Panc1 (cell line): ENCODE measurements around the gene SPRTN. TPM values are rescaled to one million over a fixed set of nuclear protein-coding genes. Genes with fewer than 3 reads are reported as not detected.

Source experiments
- ATAC-seq: fragments of 200-7000 bp; cut with Tn5 transposase; 2 replicates; pipeline ENCODE4 v1.9.1; 2020; ENCODE audit warnings: mild to moderate bottlenecking, moderate library complexity
- BruUV-seq: library from RNA; stranded (reverse); fragments of 400-500 nt; replicated peaks from 2 replicates; lab custom pipeline; 2021; lab: Mats Ljungman, UMichigan
- CTCF ChIA-PET: fragments of 300-600 bp; sonication (Branson Sonifier 250); formaldehyde crosslinking; loops from one replicate; lab custom pipeline; 2022; ENCODE audit warnings: antibody characterized with exemption; lab: Charles Lee
- POLR2A ChIA-PET: fragments of 300-600 bp; sonication (Branson Sonifier 250); formaldehyde crosslinking; loops from one replicate; lab custom pipeline; 2022; ENCODE audit warnings: antibody characterized with exemption; lab: Charles Lee
- DNase-seq: peaks from one replicate; pipeline ENCODE4 v3.0.0-alpha.2; 2010; ENCODE audit warnings: low read depth, low spot score
- H3K27ac ChIP-seq: 2 replicates; pipeline ENCODE4 v1.5.1; 2011; ENCODE audit warnings: mild to moderate bottlenecking, low read length, inconsistent platforms
- H3K27me3 ChIP-seq: fragments of 200-500 bp; sonication (Bioruptor generic); 2 replicates; pipeline ENCODE4 v1.6.0; 2014; ENCODE audit warnings: low read length, inconsistent platforms; ENCODE audit not compliant: control insufficient read depth, insufficient read depth
- H3K36me3 ChIP-seq: fragments of 200-500 bp; sonication (Bioruptor generic); 2 replicates; pipeline ENCODE4 v1.5.1; 2014; ENCODE audit warnings: inconsistent platforms, mild to moderate bottlenecking, low read length, moderate library complexity; ENCODE audit not compliant: control insufficient read depth, insufficient read depth
- H3K4me1 ChIP-seq: 2 replicates; pipeline ENCODE4 v1.5.1; 2011; ENCODE audit warnings: inconsistent platforms, mild to moderate bottlenecking, low read length, moderate library complexity; ENCODE audit not compliant: control insufficient read depth, insufficient read depth
- H3K4me3 ChIP-seq, 2 experiments: 2 replicates each; pipeline ENCODE4 v1.5.1; 2011 to 2012; ENCODE audit warnings: low read depth in 2 of 2, low read length in 2 of 2, mild to moderate bottlenecking in 2 of 2, inconsistent platforms in 1 of 2, moderate library complexity in 1 of 2
- H3K9me3 ChIP-seq: fragments of 200-500 bp; sonication (Bioruptor generic); 2 replicates; pipeline ENCODE4 v1.5.1; 2014; ENCODE audit warnings: low read depth, mild to moderate bottlenecking, inconsistent platforms, low read length, moderate library complexity; ENCODE audit not compliant: control insufficient read depth, insufficient read depth
- CTCF ChIP-seq: fragments of 450-650 bp; IDR thresholded peaks from 2 replicates; pipeline ENCODE4 v1.5.1; 2017; ENCODE audit warnings: mild to moderate bottlenecking
- POLR2AphosphoS5 ChIP-seq: IDR thresholded peaks from 2 replicates; pipeline ENCODE4 v1.6.1; 2012; ENCODE audit warnings: mild to moderate bottlenecking, low read depth, low read length, moderate library complexity
- REST ChIP-seq, 2 experiments: IDR thresholded peaks; 2 replicates each; pipeline ENCODE4 v1.6.1; 2011 to 2012; ENCODE audit warnings: low read depth in 2 of 2, control low read depth in 1 of 2, low read length in 1 of 2, mild to moderate bottlenecking in 1 of 2, moderate library complexity in 1 of 2; ENCODE audit not compliant: insufficient read depth in 1 of 2
- SIN3A ChIP-seq: IDR thresholded peaks from 2 replicates; pipeline ENCODE4 v1.6.1; 2012; ENCODE audit warnings: low read depth, mild to moderate bottlenecking, low read length, moderate library complexity, borderline replicate concordance; ENCODE audit not compliant: insufficient read depth
- TCF7L2 ChIP-seq: IDR thresholded peaks from 2 replicates; pipeline ENCODE4 v1.6.1; 2011; ENCODE audit warnings: mild to moderate bottlenecking, low read depth, low read length, inconsistent platforms
- in situ Hi-C: cut with HindIII; loops from 2 replicates; pipeline ENCODE4 v1.10.0; 2016; ENCODE audit warnings: low sequenced_read_pairs, low pct_unique_long_range_greater_than_20kb
- intact Hi-C: fragments of 100-400 bp; cut with micrococcal nuclease; formaldehyde crosslinking; loops from one replicate; pipeline ENCODE4 v1.10.0; 2022; ENCODE audit not compliant: unreplicated experiment
- total RNA-seq: library from RNA; stranded (reverse); gene quantifications from one replicate; pipeline ENCODE4 v1.2.1, GENCODE V29; 2021; ENCODE audit not compliant: unreplicated experiment

Gene SPRTN
- total RNA-seq, 1 experiment from 2014 or later = 20.0 TPM

- no peak overlapping the region for H3K4me3 ChIP-seq
- intact Hi-C loops = no loop called here
- TF ChIP-seq POLR2AphosphoS5 = no peak
- TF ChIP-seq SIN3A = no peak
- TF ChIP-seq CTCF = peak; percentile 21; the same call in 1 of the 2 replicates
- TF ChIP-seq REST (IDR thresholded peaks at IDR 0.05; ENCODE audit: insufficient read depth in 1 of 2, low read depth in 2 of 2, low read length in 1 of 2) = no peak
- no peak for TF ChIP-seq TCF7L2
- no peaks in the 10 kb centered on the region for H3K27me3 ChIP-seq
- no peak overlapping the region for H3K27ac ChIP-seq
- DNase-seq = no peak
- POLR2A ChIA-PET = no interaction called here
- CTCF ChIA-PET = no interaction called here
- H3K36me3 ChIP-seq = peaks cover 2% of the 10 kb centered on the region; the same call in 1 of the 2 replicates
- BruUV-seq = no TSS peak
- H3K4me1 ChIP-seq = no peaks in the 10 kb centered on the region
- in situ Hi-C loops = no loop called here
- H3K9me3 ChIP-seq = no peaks in the 10 kb centered on the region
- ATAC-seq = 0 out of 2 replicates have a peak, but pooled peaks have one; percentile 56
Observed at GRCh38 chr1:231369282-231369681, 31.2 kb downstream of the SPRTN start.

DNA sequence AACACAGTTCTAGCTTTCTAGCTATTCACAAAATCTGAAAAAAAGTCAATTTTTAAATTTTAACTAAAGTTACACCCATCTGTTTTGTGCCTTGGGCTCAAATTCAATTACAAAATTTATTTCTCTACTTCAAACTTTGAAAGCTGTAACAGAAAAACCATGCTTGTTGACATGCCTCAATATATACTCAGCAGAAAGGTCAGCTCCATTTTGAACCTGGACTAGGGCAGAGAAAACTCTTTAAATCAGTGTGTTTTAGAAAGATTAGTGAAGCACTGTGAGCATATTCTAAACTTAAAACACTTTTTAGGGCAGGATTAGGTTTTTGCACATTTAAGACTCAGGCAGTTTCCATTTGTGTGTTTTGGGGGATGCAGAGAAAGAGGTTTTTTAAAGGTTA is 34.4 kb downstream of the SPRTN start:
- intact Hi-C loops (no loop called here), in situ Hi-C loops (no loop called here)
- BruUV-seq = no TSS peak
- DNase-seq (no peak), ATAC-seq (no peak)
- H3K36me3 ChIP-seq = no peaks in the 10 kb centered on the region
- H3K4me1 ChIP-seq = no peaks in the 10 kb centered on the region
- H3K9me3 ChIP-seq = no peaks in the 10 kb centered on the region
- H3K27ac ChIP-seq = no peak overlapping the region
- H3K27me3 ChIP-seq = no peaks in the 10 kb centered on the region
- no peak overlapping the region for H3K4me3 ChIP-seq
- TF ChIP-seq CTCF (no peak), TCF7L2 (no peak), SIN3A (no peak), REST (IDR thresholded peaks at IDR 0.05; ENCODE audit: insufficient read depth in 1 of 2, low read depth in 2 of 2, low read length in 1 of 2) (no peak), POLR2AphosphoS5 (no peak)
- POLR2A ChIA-PET = no interaction called here
- CTCF ChIA-PET = no interaction called here
